Mammary epithelial cell (primary cell): Measurements from ENCODE around the gene BRCA1.

Experiments used
- CTCF ChIP-seq, 2 donors: IDR thresholded peaks in 1 of 2; conservative IDR thresholded peaks in 1 of 2; 2 replicates each; pipeline ENCODE4 v1.5.1; 2011 to 2012; ENCODE audit warnings: inconsistent platforms in 2 of 2, low read length in 2 of 2, mild to moderate bottlenecking in 2 of 2, control low read depth in 1 of 2, low read depth in 1 of 2; ENCODE audit not compliant: insufficient read depth in 1 of 2; ENCODE audit errors: extremely low read depth in 1 of 2
- EZH2 ChIP-seq: IDR thresholded peaks from 2 replicates; pipeline ENCODE4 v1.6.1; 2012; ENCODE audit warnings: low read length, inconsistent platforms, borderline replicate concordance

DNA sequence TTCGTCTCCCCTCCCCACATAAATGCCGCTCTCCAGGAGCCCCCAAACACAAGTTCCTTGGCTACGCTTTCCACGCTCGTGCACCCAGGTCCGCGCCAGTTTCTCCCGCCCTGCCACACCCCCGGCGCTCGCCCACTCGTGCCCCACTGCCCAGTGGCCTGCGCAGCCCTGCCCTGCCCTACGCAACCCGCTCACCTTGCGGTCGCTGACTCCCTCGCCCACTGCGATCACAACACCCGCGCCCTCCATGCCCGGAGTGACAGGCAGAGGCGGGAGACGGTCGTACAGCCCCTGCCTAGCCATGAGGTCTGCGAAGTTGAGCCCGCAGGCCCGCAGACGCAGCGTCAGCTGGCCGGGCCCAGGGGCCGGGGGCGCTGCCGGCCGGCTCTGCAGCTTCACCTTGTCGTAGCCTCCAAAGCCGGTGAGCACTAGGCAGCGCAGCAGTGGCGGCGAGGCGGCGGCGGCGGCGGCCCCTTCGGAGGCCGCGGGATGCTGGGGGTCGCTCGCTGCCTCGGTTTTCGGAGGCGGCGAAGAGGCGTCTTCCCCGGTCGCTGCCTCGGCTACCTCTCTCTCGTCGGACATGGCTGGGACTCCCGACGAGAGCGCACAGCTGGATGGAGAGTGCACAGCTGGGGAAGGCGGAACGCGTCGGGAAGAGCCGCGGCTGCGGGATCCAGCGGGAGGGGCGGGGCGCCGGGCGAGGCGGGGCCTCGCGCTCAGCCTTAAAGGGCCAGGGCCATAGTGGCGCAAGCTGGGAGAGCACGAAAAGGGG is 103.2 kb downstream of the BRCA1 start, which contains the start of gene VAT1:
- TF ChIP-seq CTCF (conservative IDR thresholded peaks at IDR 0.05 in 1 of 2, IDR thresholded peaks at IDR 0.05 in 1 of 2; ENCODE audit: extremely low read depth in 1 of 2, insufficient read depth in 1 of 2, low read depth in 1 of 2, low read length in 2 of 2) (no peak), EZH2 (no peak)
